NCI-H1105 (cell line): ENCODE results near the gene SUMO1.
"Not testable (repeated sequence)": the region's sequence is repeated elsewhere in the genome, so short reads cannot be mapped to it uniquely, and the experiment has no call there.

Experiments used
- DNase-seq: peaks from one replicate; lab custom pipeline; 2025; lab: John Stamatoyannopoulos, UW

The SUMO1 gene

DNA sequence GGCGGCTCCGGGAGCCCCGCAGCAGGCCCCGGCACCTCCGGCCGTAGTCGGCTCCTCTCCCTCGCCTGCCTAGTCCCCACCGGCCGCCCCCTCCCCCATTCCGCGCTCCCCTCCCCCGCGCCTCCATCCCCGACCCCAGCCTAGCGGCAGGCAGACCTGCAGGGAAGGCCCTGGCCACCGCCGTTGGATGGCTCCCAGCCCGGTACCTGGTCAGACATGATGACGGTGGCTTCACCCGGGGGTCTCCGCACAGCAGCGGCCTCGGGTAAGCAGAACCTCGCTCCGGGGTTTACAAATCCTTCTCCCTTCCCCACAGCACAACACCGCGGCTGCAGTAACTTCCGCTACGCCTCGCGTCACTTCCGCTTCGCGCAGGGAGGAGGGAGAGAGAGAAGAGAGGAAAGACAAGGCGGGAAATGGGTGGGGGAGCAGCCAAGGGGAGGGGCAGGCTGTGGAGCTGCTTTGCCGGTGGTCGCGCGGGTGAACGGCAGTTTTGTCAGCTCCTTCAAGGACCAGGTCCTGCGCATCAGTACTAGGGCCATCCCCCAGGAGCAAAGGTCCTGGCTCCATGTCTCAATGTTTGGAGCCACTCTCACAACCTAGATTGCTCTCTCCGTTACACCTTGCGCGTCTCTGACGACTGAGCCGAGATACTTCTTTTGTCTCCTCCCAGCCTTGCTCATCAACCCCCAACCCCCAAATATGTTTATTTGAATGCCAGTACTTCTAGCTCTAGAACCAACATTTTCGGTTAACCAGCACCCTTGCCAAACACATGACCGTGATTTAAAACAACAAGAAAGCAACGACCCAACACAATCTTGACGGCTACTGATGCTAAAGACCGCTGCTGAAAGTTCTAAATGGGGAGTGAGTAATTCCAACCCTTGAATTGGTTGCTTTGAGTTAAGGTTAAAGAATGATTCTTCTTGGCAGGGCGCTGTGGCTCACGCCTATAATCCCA, at the start of gene SUMO1:
SUMO1 (minus strand) TSS at position 364 of the 964 bp plus-strand sequence; CDS start at position 218, 146 bp downstream.
- DNase-seq, result peak; percentile 78

- no peak for DNase-seq
These were observed 48.2 kb upstream of the SUMO1 start for GRCh38 chr2:202286595-202286994.

DNA sequence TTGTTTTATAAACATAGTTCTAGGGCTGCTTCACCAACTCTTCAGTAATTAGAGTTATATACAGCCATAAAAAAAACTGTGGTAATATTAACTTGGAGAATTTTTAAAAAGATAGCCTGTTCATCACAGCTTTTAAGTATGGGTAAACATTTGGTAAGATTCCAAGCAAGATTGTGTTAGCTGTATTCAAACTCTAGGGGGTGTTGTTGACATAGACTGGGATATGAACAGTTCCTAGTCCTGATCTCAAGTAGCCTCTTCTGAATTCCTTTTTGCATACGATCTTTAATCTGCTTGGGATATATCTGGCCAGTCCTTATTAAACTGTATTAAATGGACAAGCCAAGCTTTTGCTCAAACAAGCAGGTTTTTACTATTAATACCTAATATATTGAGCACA, 40.5 kb upstream of the SUMO1 start:
- peak; percentile 9 for DNase-seq

GRCh38 chr2:202278036-202278760, 39.8 kb upstream of the SUMO1 start:
- DNase-seq, result no peak

DNA sequence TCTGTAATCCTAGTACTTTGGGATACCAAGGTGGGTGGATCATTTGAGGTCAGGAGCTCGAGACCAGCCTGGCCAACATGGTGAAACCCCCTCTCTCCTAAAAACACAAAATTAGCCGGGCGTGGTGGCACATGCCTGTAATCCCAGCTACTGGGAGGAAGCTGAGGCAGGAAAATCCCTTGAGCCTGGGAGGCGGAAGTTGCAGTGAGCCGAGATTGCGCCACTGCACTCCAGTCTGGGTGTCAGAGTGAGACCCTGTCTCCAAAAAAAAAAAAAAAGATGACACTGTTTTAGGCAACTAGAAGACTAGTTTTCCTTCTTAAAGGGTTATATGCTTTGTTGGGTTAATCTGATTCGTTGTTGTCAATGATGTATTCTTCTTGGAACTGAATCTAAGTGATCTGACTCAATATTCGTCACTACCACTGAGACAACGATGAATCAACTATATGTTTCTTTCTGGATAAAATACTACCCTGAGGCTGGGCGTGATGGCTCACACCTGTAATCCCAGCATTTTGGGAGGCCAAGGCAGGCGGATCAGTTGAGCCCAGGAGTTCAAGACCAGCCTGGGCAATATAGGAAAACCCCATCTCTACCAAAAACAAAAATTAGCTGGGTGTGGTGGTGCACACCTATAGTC, 37.8 kb upstream of the SUMO1 start:
- DNase-seq, result not testable (repeated sequence)

DNA sequence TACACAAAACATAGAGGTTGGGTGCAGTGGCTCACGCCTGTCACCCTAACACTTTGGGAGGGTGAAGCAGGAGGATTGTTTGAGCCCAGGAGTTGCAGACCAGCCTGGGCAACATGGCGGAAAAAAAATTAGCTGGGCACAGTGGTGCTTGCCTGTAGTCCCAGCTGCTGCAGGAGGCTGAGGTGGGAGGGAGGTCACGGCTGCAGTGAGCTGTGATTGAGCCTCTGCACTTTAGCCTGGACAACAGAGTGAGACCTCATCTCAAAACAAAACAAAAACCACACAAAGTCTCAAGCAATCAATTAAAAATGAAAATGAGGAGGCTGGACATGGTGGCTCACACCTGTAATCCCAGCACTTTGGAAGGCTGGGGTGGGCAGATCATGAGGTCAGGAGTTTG, 32.1 kb upstream of the SUMO1 start:
- DNase-seq, result no peak

- DNase-seq, result no peak
These were observed 31.2 kb upstream of the SUMO1 start for GRCh38 chr2:202269585-202269984.

- no peak for DNase-seq
These were observed 29.1 kb upstream of the SUMO1 start for GRCh38 chr2:202267495-202267894.

DNA sequence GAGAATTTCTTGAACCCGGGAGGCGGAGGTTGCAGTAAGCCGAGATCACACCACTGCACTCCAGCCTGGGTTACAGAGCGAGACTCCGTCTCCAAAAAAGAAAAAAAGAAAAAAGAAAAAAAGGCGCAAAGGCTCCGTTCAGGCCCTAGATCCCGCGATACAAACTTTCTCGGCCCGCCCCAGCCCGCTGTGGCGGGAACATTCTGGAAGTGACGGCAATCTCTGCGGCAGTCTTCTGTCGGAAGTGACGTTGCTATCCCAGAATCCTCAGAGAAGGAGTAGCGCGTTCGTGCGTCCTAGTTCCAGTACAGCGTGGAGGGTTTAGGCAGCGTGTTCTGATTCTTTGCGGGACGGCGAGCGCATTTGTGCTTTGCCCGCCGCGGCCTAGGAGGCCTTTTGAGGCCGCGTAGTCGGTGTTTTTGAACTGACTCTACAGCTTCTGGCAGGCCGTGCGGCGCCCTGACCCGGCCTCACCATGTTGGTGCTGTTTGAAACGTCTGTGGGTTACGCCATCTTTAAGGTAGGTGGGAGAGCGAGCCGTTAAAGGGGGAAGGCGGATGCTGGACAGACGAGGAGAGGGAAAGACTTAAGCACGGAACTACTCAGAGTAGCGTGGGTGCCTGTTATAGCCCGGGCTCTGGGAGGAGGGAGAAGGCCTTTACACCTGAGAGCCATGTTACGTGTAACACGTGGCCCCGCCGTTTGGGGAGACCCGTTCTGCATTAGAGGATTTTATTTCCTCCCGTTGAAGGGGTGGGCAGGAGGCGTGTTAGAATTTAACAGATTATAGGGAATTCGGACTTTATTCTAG, 27.3 kb upstream of the SUMO1 start, which contains the start of gene NOP58:
NOP58 (plus strand) TSS at position 297 of the 811 bp plus-strand sequence; CDS start at position 476, 179 bp downstream.
- DNase-seq, result peak; percentile 87

- DNase-seq, result no peak
These were observed 23.1 kb upstream of the SUMO1 start for GRCh38 chr2:202261531-202261930.

DNA sequence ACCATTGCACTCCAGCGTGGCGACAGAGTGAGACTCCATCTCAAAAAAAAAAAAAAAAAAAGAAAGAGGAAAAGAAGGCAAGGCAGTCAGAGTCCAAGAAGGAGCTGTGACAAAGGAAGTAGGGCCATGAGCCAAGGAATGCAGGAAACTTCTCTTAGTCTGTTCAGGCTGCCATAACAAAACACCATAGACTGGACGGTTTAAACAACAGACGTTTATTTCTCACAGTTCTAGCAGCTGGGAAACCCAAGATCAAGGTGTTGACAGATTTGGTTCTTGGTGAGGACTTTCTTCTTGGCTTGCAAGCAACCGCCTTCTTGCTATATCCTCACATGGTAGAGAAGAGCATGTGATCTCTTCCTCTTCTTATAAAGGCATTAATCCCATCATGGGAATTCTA, 13.1 kb upstream of the SUMO1 start:
- DNase-seq, result no peak

- DNase-seq, result no peak
These were observed 11.3 kb upstream of the SUMO1 start for GRCh38 chr2:202249521-202250253.

DNA sequence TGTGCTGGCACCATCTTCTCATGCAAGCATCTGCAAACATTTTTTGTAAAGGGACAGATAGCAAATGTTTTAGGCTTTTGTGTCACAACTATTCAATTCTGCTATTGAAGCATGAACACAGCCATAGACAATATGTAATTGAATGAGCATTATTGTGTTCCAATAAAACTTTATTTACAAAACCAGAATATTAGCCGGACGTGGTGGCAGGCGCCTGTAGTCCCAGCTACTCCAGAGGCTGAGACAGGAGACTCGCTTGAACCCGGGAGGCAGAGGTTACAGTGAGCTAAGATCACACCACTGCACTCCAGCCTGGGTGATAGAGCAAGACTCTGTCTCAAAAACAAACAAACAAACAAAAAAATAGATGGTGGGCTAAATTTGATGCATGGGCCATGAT, 9.3 kb upstream of the SUMO1 start:
- DNase-seq, result not testable (repeated sequence)

GRCh38 chr2:202237787-202238233, 587 bp downstream of the SUMO1 start:
- DNase-seq, result peak; percentile 1

GRCh38 chr2:202221873-202222272, 16.5 kb downstream of the SUMO1 start:
- no peak for DNase-seq

DNA sequence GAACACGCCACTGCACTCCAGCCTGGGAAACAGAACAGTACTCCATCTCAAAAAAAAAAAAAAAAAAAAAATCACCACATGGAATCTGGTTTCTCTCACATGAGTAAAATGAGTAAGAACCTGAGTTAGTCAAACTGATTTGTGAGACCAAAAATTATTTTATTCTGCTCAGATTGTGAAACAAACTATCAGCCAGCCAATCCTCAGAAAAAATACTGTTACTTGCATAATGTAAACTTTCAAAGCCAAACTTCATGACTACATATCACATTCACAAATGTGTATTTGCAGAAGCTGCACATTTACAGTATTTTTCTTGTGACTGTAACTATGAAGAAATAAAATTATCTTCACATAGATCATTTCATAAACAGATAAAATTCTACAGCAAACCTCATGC, 23.2 kb downstream of the SUMO1 start:
- DNase-seq, result no peak

DNA sequence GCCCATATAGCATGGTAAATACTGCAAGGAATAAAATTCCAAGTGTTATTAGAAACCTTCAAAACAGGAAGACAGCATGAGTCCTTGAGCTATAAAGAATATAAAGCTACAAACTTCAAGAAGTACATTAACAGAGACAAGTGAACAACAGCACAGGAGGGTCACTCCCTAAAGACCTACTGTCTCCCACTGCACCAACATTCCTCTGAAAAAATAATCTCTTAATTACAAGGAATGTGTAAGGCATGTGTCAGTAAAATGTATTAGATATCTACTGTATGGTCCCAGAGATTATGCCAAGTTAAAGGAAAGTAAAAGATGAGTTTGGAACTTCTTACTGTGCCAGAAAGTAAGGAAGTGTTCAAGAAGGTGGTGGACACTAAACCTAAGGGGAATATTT, 29.9 kb downstream of the SUMO1 start:
- no peak for DNase-seq

- DNase-seq, result no peak
These were observed 33.5 kb downstream of the SUMO1 start for GRCh38 chr2:202204855-202205254.

- DNase-seq, result no peak
These were observed 35.0 kb downstream of the SUMO1 start for GRCh38 chr2:202203348-202203747.
